HCT116 (cell line): ENCODE measurements around the gene AK5. TPM values are rescaled to one million over a fixed set of nuclear protein-coding genes. Genes with fewer than 3 reads are reported as not detected.

Experiments
- ATAC-seq: fragments of 200-7000 bp; cut with Tn5 transposase; 2 replicates; pipeline ENCODE4 v1.9.1; 2020; ENCODE audit warnings: mild to moderate bottlenecking, moderate library complexity
- BruUV-seq: library from RNA; stranded (reverse); fragments of 400-500 nt; replicated peaks from 2 replicates; lab custom pipeline; 2021; lab: Mats Ljungman, UMichigan
- CTCF ChIA-PET: fragments of 300-600 bp; sonication (Branson Sonifier 250); formaldehyde crosslinking; loops from one replicate; lab custom pipeline; 2021; ENCODE audit warnings: antibody characterized with exemption; lab: Charles Lee
- POLR2A ChIA-PET: fragments of 300-600, 350-600 bp; sonication (Branson Sonifier 250); formaldehyde crosslinking; loops from one replicate; lab custom pipeline; 2021; ENCODE audit warnings: antibody characterized with exemption; lab: Charles Lee
- RAD21 ChIA-PET, 2 experiments: fragments of 300-600 bp; sonication (Branson Sonifier 250); formaldehyde crosslinking; loops; one replicate each; lab custom pipeline; 2023; ENCODE audit warnings: low total read pairs in 2 of 2; ENCODE audit not compliant: uncharacterized antibody in 2 of 2, unreplicated experiment in 2 of 2, low non-redundant PET in 1 of 2; lab: Charles Lee
- DNase-seq: peaks from one replicate; pipeline ENCODE4 v3.0.0-alpha.2; 2010; ENCODE audit warnings: low read depth, low spot score
- H2AFZ ChIP-seq: fragments of 200-600 bp; shearing (Covaris generic), sonication (generic); 2 replicates; pipeline ENCODE4 v1.6.1; 2017; ENCODE audit warnings: low read depth, mixed run types, mixed read lengths, antibody characterized with exemption, low read length; ENCODE audit not compliant: poor library complexity, severe bottlenecking
- H3K27ac ChIP-seq: 2 replicates; pipeline ENCODE4 v1.5.1; 2012; ENCODE audit warnings: low read depth, low read length
- H3K27me3 ChIP-seq: fragments of 200-600 bp; sonication (generic); 2 replicates; pipeline ENCODE4 v1.6.1; 2016; ENCODE audit warnings: mixed run types, low read length, mixed read lengths; ENCODE audit not compliant: insufficient read depth
- H3K36me3 ChIP-seq, 2 experiments: fragments of 200-500 bp in 1 of 2; fragments of 200-600 bp in 1 of 2; sonication (Bioruptor generic) in 1 of 2; sonication (generic) in 1 of 2; 2 replicates each; pipeline versions ENCODE4 v1.5.1 to v1.6.1; 2014 to 2016; ENCODE audit warnings: low read length in 2 of 2, inconsistent platforms in 1 of 2, mixed read lengths in 1 of 2, mixed run types in 1 of 2; ENCODE audit not compliant: insufficient read depth in 2 of 2, control insufficient read depth in 1 of 2
- H3K4me1 ChIP-seq, 2 experiments: fragments of 200-600 bp in 1 of 2; sonication (generic) in 1 of 2; 2 replicates each; pipeline versions ENCODE4 v1.5.1 to v1.6.1; 2012 to 2017; ENCODE audit warnings: low read length in 2 of 2, inconsistent platforms in 1 of 2, mild to moderate bottlenecking in 1 of 2, mixed read lengths in 1 of 2, mixed run types in 1 of 2, moderate library complexity in 1 of 2; ENCODE audit not compliant: insufficient read depth in 2 of 2, control insufficient read depth in 1 of 2
- H3K4me2 ChIP-seq: fragments of 200-600 bp; sonication (generic); 2 replicates; pipeline ENCODE4 v1.6.1; 2017; ENCODE audit warnings: mixed run types, low read length, mixed read lengths
- H3K4me3 ChIP-seq, 2 experiments: fragments of 200-600 bp in 1 of 2; sonication (generic) in 1 of 2; replicated peaks in 1 of 2; 2 replicates each; pipeline ENCODE4 v1.5.1; 2011 to 2016; ENCODE audit warnings: low read length in 2 of 2, control low read depth in 1 of 2, low read depth in 1 of 2, mild to moderate bottlenecking in 1 of 2, mixed read lengths in 1 of 2, mixed run types in 1 of 2
- H3K79me2 ChIP-seq: fragments of 200-600 bp; sonication (generic); 2 replicates; pipeline ENCODE4 v1.6.1; 2017; ENCODE audit warnings: mild to moderate bottlenecking, mixed run types, low read length, moderate library complexity, mixed read lengths; ENCODE audit not compliant: insufficient read depth
- H3K9ac ChIP-seq: fragments of 200-600 bp; sonication (generic); 2 replicates; pipeline ENCODE4 v1.6.1; 2016; ENCODE audit warnings: low read length, mixed read lengths
- H3K9me2 ChIP-seq: fragments of 200-600 bp; sonication (generic), shearing (Covaris generic); 2 replicates; pipeline ENCODE4 v1.6.1; 2017; ENCODE audit warnings: mixed run types, mild to moderate bottlenecking, moderate library complexity; ENCODE audit not compliant: insufficient read depth
- H3K9me3 ChIP-seq, 2 experiments: fragments of 200-500 bp in 1 of 2; fragments of 200-600 bp in 1 of 2; sonication (Bioruptor generic) in 1 of 2; sonication (generic) in 1 of 2; 2 replicates each; pipeline ENCODE4 v1.6.1; 2014 to 2017; ENCODE audit warnings: low read length in 2 of 2, mixed read lengths in 2 of 2, inconsistent platforms in 1 of 2, low read depth in 1 of 2, mild to moderate bottlenecking in 1 of 2, mixed run types in 1 of 2, moderate library complexity in 1 of 2; ENCODE audit not compliant: control insufficient read depth in 1 of 2, insufficient read depth in 1 of 2
- H4K20me1 ChIP-seq: fragments of 200-600 bp; sonication (generic), shearing (Covaris generic); 2 replicates; pipeline ENCODE4 v1.6.1; 2017; ENCODE audit warnings: mixed run types, mild to moderate bottlenecking, moderate library complexity; ENCODE audit not compliant: insufficient read depth
- CBX3 ChIP-seq: IDR thresholded peaks from 2 replicates; pipeline ENCODE4 v1.6.1; 2012; ENCODE audit warnings: low read depth
- CEBPB ChIP-seq: IDR thresholded peaks from 2 replicates; pipeline ENCODE4 v1.6.1; 2012; ENCODE audit warnings: low read depth
- EGR1 ChIP-seq: IDR thresholded peaks from 2 replicates; pipeline ENCODE4 v1.6.1; 2012; ENCODE audit warnings: low read depth
- ELF1 ChIP-seq: IDR thresholded peaks from 2 replicates; pipeline ENCODE4 v1.6.1; 2012; ENCODE audit warnings: low read depth, borderline replicate concordance
- EZH2phosphoT487 ChIP-seq: fragments of 200-600 bp; IDR thresholded peaks from 2 replicates; pipeline ENCODE4 v1.6.1; 2018; ENCODE audit warnings: antibody characterized with exemption, borderline replicate concordance
- FOSL1 ChIP-seq: IDR thresholded peaks from 2 replicates; pipeline ENCODE4 v1.6.1; 2012; ENCODE audit warnings: low read depth
- JUND ChIP-seq: IDR thresholded peaks from 2 replicates; pipeline ENCODE4 v1.6.1; 2012
- POLR2AphosphoS5 ChIP-seq: IDR thresholded peaks from 2 replicates; pipeline ENCODE4 v1.6.1; 2011; ENCODE audit warnings: mild to moderate bottlenecking, low read depth, low read length, moderate library complexity
- RAD21 ChIP-seq: IDR thresholded peaks from 2 replicates; pipeline ENCODE4 v1.6.1; 2012; ENCODE audit warnings: low read depth, mild to moderate bottlenecking
- SIN3A ChIP-seq: IDR thresholded peaks from 2 replicates; pipeline ENCODE4 v1.6.1; 2012; ENCODE audit warnings: low read depth
- SP1 ChIP-seq: IDR thresholded peaks from 2 replicates; pipeline ENCODE4 v1.6.1; 2012; ENCODE audit warnings: low read depth
- SRF ChIP-seq: IDR thresholded peaks from 2 replicates; pipeline ENCODE4 v1.6.1; 2012; ENCODE audit warnings: low read depth
- ZFX ChIP-seq: fragments of 450-650 bp; IDR thresholded peaks from 2 replicates; pipeline ENCODE4 v1.6.1; 2017
- ZNF274 ChIP-seq: fragments of 200-500 bp; sonication (Bioruptor generic); IDR thresholded peaks from 2 replicates; pipeline ENCODE4 v1.6.1; 2014; ENCODE audit warnings: mild to moderate bottlenecking, low read depth, low read length, inconsistent platforms
- intact Hi-C: fragments of 100-400 bp; cut with micrococcal nuclease; formaldehyde crosslinking; loops from 2 replicates; pipeline ENCODE4 v1.10.0; 2022
- total RNA-seq: library from RNA; stranded (reverse); gene quantifications from one replicate; pipeline ENCODE4 v1.2.1, GENCODE V29; 2021; ENCODE audit not compliant: unreplicated experiment
- TF ChIP-seq, protein P1 (sequence below): IDR thresholded peaks from 2 replicates; pipeline ENCODE4 v1.6.1; 2012
- TF ChIP-seq, protein P2 (sequence below): IDR thresholded peaks from 2 replicates; pipeline ENCODE4 v1.6.1; 2012
- TF ChIP-seq, protein P3 (sequence below): IDR thresholded peaks from 2 replicates; pipeline ENCODE4 v1.6.1; 2012; ENCODE audit warnings: low read depth
- TF ChIP-seq, protein P4 (sequence below), 3 experiments: fragments of 200-600 bp in 1 of 3; sonication (generic) in 1 of 3; IDR thresholded peaks in 2 of 3; conservative IDR thresholded peaks in 1 of 3; 2 replicates each; pipeline ENCODE4 v1.5.1; 2012 to 2017; ENCODE audit warnings: low read depth in 2 of 3, low read length in 2 of 3, antibody characterized with exemption in 1 of 3, borderline replicate concordance in 1 of 3, control low read depth in 1 of 3, mild to moderate bottlenecking in 1 of 3, mixed read lengths in 1 of 3, mixed run types in 1 of 3, moderate library complexity in 1 of 3; ENCODE audit not compliant: insufficient read depth in 1 of 3

The AK5 gene
- total RNA-seq, 1 experiment from 2014 or later = 0.22 TPM

DNA sequence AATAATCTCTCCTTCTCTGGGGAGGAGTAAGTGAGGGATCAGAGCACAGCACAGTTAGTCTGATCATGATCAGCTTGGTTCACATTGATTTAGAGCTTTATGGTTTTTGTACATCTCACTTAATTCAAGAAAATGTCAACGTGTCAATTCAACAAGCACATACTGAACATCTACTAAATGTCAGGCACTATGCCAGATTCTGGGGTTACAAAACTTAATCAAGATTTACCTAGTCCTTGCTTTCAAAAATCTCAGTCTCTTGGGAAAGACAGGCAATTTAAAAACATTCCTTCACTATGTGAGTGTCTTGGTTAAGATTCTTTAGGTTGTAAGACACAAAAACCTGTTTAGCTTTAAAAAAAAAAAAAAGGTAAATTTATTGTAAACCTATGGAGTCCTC, 181.4 kb downstream of the AK5 start:
- H3K4me3 ChIP-seq = no peak overlapping the region
- H3K36me3 ChIP-seq = no peaks in the 10 kb centered on the region
- DNase-seq = no peak
- ChIA-PET CTCF (no interaction called here), RAD21 (no interaction called here), POLR2A (no interaction called here)
- H3K27me3 ChIP-seq = no peaks in the 10 kb centered on the region
- no peaks in the 10 kb centered on the region for H3K9me3 ChIP-seq
- no peaks in the 10 kb centered on the region for H3K4me1 ChIP-seq
- no peak overlapping the region for H3K27ac ChIP-seq
- H3K4me2 ChIP-seq = no peak overlapping the region
- no peak overlapping the region for H2AFZ ChIP-seq
- no peak overlapping the region for H3K9ac ChIP-seq
- intact Hi-C loops = no loop called here
- TF ChIP-seq, protein P1, sequence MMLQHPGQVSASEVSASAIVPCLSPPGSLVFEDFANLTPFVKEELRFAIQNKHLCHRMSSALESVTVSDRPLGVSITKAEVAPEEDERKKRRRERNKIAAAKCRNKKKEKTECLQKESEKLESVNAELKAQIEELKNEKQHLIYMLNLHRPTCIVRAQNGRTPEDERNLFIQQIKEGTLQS = no peak
- TF ChIP-seq, protein P2, sequence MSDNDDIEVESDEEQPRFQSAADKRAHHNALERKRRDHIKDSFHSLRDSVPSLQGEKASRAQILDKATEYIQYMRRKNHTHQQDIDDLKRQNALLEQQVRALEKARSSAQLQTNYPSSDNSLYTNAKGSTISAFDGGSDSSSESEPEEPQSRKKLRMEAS = no peak
- TF ChIP-seq, protein P3, sequence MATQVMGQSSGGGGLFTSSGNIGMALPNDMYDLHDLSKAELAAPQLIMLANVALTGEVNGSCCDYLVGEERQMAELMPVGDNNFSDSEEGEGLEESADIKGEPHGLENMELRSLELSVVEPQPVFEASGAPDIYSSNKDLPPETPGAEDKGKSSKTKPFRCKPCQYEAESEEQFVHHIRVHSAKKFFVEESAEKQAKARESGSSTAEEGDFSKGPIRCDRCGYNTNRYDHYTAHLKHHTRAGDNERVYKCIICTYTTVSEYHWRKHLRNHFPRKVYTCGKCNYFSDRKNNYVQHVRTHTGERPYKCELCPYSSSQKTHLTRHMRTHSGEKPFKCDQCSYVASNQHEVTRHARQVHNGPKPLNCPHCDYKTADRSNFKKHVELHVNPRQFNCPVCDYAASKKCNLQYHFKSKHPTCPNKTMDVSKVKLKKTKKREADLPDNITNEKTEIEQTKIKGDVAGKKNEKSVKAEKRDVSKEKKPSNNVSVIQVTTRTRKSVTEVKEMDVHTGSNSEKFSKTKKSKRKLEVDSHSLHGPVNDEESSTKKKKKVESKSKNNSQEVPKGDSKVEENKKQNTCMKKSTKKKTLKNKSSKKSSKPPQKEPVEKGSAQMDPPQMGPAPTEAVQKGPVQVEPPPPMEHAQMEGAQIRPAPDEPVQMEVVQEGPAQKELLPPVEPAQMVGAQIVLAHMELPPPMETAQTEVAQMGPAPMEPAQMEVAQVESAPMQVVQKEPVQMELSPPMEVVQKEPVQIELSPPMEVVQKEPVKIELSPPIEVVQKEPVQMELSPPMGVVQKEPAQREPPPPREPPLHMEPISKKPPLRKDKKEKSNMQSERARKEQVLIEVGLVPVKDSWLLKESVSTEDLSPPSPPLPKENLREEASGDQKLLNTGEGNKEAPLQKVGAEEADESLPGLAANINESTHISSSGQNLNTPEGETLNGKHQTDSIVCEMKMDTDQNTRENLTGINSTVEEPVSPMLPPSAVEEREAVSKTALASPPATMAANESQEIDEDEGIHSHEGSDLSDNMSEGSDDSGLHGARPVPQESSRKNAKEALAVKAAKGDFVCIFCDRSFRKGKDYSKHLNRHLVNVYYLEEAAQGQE = no peak
- no peak for TF ChIP-seq ZNF274
- no peak for TF ChIP-seq JUND
- TF ChIP-seq ZFX = no peak
- no peak for TF ChIP-seq EGR1
- no peak for TF ChIP-seq SIN3A
- no peak for TF ChIP-seq CEBPB
- TF ChIP-seq ELF1 = no peak
- no peak for TF ChIP-seq SP1
- TF ChIP-seq FOSL1 = no peak
- TF ChIP-seq CBX3 = no peak
- no peak for TF ChIP-seq POLR2AphosphoS5
- no peak for TF ChIP-seq SRF
- TF ChIP-seq, protein P4, sequence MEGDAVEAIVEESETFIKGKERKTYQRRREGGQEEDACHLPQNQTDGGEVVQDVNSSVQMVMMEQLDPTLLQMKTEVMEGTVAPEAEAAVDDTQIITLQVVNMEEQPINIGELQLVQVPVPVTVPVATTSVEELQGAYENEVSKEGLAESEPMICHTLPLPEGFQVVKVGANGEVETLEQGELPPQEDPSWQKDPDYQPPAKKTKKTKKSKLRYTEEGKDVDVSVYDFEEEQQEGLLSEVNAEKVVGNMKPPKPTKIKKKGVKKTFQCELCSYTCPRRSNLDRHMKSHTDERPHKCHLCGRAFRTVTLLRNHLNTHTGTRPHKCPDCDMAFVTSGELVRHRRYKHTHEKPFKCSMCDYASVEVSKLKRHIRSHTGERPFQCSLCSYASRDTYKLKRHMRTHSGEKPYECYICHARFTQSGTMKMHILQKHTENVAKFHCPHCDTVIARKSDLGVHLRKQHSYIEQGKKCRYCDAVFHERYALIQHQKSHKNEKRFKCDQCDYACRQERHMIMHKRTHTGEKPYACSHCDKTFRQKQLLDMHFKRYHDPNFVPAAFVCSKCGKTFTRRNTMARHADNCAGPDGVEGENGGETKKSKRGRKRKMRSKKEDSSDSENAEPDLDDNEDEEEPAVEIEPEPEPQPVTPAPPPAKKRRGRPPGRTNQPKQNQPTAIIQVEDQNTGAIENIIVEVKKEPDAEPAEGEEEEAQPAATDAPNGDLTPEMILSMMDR (IDR thresholded peaks at IDR 0.05 in 2 of 3, conservative IDR thresholded peaks at IDR 0.05 in 1 of 3; ENCODE audit: borderline replicate concordance in 1 of 3, insufficient read depth in 1 of 3, low read depth in 2 of 3, low read length in 2 of 3) = no peak
- TF ChIP-seq EZH2phosphoT487 = no peak
- no peak for TF ChIP-seq RAD21
- H3K9me2 ChIP-seq = no peaks in the 10 kb centered on the region
- no peaks in the 10 kb centered on the region for H3K79me2 ChIP-seq
- BruUV-seq = no TSS peak
- no peak for ATAC-seq
- no peaks in the 10 kb centered on the region for H4K20me1 ChIP-seq
